Progenitor cell of endocrine pancreas (in vitro differentiated cells): ENCODE data around the gene TFEB. TPM values are rescaled to one million over a fixed set of nuclear protein-coding genes. Genes with fewer than 3 reads are reported as not detected.

Experiments
- DNase-seq: peaks from one replicate; pipeline ENCODE4 v3.0.0; 2021; ENCODE audit warnings: low spot score; ENCODE audit not compliant: unreplicated experiment
- H3K27ac Mint-ChIP-seq: 2 replicates; pipeline ENCODE4 v1.8.0; 2021; ENCODE audit warnings: mild to moderate bottlenecking, moderate library complexity, mixed read lengths
- H3K27me3 Mint-ChIP-seq: 2 replicates; pipeline ENCODE4 v1.8.0; 2021; ENCODE audit warnings: mixed read lengths
- H3K36me3 Mint-ChIP-seq: 2 replicates; pipeline ENCODE4 v1.8.0; 2022; ENCODE audit warnings: mixed read lengths; ENCODE audit not compliant: insufficient read depth
- H3K4me1 Mint-ChIP-seq: 2 replicates; pipeline ENCODE4 v1.8.0; 2021; ENCODE audit warnings: low read depth, mixed read lengths
- H3K4me3 Mint-ChIP-seq: 2 replicates; pipeline ENCODE4 v1.8.0; 2021; ENCODE audit warnings: low read depth, mild to moderate bottlenecking, moderate library complexity, mixed read lengths
- H3K9me3 Mint-ChIP-seq: 2 replicates; pipeline ENCODE4 v1.8.0; 2021; ENCODE audit warnings: low read depth, mixed read lengths
- total RNA-seq: library from RNA; stranded (reverse); gene quantifications from 2 replicates; pipeline ENCODE4 v1.2.1, GENCODE V29; 2021
- TF ChIP-seq, protein P1 (sequence below): fragments of 200-600 bp; sonication (generic); IDR thresholded peaks from one replicate; pipeline ENCODE4 v1.5.0; 2021; ENCODE audit warnings: antibody characterized with exemption, mild to moderate bottlenecking; ENCODE audit not compliant: unreplicated experiment

Gene TFEB
- total RNA-seq, 1 donor from 2014 or later, result 0.48 TPM

DNA sequence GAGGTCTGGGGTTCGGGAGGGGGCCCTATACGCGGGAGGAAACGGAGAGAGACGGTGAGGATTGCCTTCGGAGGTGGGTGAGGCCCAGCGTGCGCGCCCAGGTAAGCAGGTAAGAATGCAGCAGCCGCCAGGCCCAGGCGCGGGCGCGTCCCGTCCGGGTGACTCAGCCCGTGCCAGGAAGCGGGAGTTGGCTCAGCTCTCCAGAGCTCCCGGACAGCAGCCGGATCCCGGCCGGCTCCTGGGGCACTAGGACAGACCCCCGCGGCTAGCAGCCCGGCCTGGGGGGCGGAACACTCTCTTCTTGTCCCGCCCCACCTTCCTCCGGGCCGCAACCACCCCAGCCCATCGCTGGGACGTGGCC is 98.6 kb downstream of the TFEB start:
- Mint-ChIP-seq H3K4me3 (peak overlapping the region; percentile 65), H3K36me3 (peaks cover 3% of the 10 kb centered on the region), H3K27me3 (peaks cover 48% of the 10 kb centered on the region), H3K9me3 (no peaks in the 10 kb centered on the region), H3K4me1 (peaks cover 15% of the 10 kb centered on the region), H3K27ac (peak overlapping the region; percentile 85)
- TF ChIP-seq, protein P1, sequence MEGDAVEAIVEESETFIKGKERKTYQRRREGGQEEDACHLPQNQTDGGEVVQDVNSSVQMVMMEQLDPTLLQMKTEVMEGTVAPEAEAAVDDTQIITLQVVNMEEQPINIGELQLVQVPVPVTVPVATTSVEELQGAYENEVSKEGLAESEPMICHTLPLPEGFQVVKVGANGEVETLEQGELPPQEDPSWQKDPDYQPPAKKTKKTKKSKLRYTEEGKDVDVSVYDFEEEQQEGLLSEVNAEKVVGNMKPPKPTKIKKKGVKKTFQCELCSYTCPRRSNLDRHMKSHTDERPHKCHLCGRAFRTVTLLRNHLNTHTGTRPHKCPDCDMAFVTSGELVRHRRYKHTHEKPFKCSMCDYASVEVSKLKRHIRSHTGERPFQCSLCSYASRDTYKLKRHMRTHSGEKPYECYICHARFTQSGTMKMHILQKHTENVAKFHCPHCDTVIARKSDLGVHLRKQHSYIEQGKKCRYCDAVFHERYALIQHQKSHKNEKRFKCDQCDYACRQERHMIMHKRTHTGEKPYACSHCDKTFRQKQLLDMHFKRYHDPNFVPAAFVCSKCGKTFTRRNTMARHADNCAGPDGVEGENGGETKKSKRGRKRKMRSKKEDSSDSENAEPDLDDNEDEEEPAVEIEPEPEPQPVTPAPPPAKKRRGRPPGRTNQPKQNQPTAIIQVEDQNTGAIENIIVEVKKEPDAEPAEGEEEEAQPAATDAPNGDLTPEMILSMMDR, result no peak
- peak; percentile 39 for DNase-seq

DNA sequence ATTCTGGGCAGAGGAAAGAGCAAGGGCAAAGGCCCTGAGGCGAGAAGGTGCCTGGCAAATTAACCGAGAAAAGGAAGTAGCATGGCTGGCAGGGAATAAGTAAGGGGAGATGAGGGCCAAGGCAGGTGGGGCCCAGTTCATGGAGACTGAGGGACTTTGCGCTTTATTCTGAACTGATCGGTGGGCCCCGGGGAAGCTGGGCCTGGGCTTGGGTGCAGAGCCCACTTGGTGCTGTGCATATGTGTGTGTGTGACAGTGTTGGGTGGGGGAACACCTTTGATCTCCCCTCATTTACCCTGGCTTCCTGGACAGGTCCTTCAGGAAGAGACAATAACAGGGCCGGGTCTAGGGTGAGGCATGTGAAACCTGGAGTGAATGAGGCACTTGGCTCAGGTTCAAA is 100.0 kb downstream of the TFEB start:
- peaks cover 15% of the 10 kb centered on the region for H3K4me1 Mint-ChIP-seq
- no peak overlapping the region for H3K27ac Mint-ChIP-seq
- no peaks in the 10 kb centered on the region for H3K36me3 Mint-ChIP-seq
- peaks cover 57% of the 10 kb centered on the region for H3K27me3 Mint-ChIP-seq
- H3K9me3 Mint-ChIP-seq, result no peaks in the 10 kb centered on the region
- no peak overlapping the region for H3K4me3 Mint-ChIP-seq
- no peak for DNase-seq
- TF ChIP-seq, protein P1, result no peak

DNA sequence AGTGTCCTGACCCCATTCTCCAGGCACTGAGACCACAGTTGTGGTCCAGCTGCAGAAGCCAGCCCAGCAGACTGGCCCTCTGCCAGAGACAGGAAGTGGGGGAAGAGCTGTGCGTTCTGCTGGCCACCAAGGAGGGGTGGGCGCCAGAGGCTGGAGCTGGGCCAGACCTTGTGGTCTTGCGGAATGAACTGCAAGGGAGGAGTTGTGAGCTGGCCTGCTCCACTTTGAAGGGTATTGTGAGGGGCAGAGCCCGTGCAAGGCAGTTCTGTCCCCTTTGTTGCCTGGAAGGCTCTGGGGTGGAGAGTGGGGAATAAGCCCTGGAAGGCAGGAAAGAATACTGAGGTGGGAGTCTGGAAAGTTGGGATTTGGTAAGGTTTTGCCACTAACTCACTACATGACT is 100.8 kb downstream of the TFEB start:
- H3K4me1 Mint-ChIP-seq, result peaks cover 11% of the 10 kb centered on the region
- no peaks in the 10 kb centered on the region for H3K9me3 Mint-ChIP-seq
- H3K36me3 Mint-ChIP-seq, result no peaks in the 10 kb centered on the region
- H3K4me3 Mint-ChIP-seq, result no peak overlapping the region
- no peak for DNase-seq
- H3K27me3 Mint-ChIP-seq, result peaks cover 57% of the 10 kb centered on the region
- TF ChIP-seq, protein P1, result no peak
- H3K27ac Mint-ChIP-seq, result no peak overlapping the region

Other genes with a start within 250 kb of the TFEB start
- 124 and 137 TPM in 2 replicates for gene FOXP4, start 189.2 kb downstream of the TFEB start, total RNA-seq
- gene MDFI, start 97.1 kb downstream of the TFEB start, total RNA-seq, result 48.3 and 59.4 TPM in 2 replicates
- gene PGC, start 11.8 kb upstream of the TFEB start, total RNA-seq, result not detected in 2 replicates
- gene FRS3, start 44.3 kb upstream of the TFEB start, total RNA-seq, result 6.3 and 7.6 TPM in 2 replicates
- 4.3 and 4.9 TPM in 2 replicates for gene PRICKLE4, start 45.2 kb upstream of the TFEB start, total RNA-seq
- 172 and 184 TPM in 2 replicates for gene TOMM6, start 52.1 kb upstream of the TFEB start, total RNA-seq
- gene USP49, start 159.8 kb upstream of the TFEB start, total RNA-seq, result 17.3 and 19.4 TPM in 2 replicates
- gene MED20, start 185.5 kb upstream of the TFEB start, total RNA-seq, result 31.2 and 37.1 TPM in 2 replicates
- gene BYSL, start 185.9 kb upstream of the TFEB start, total RNA-seq, result 32.8 and 35.0 TPM in 2 replicates
- 10.4 and 11.7 TPM in 2 replicates for gene CCND3, start 206.2 kb upstream of the TFEB start, total RNA-seq